Mesenchymal stem cell (in vitro differentiated cells and primary cell): ENCODE data around the gene AFAP1L2.

Experiments
- DNase-seq: peaks from one replicate; pipeline ENCODE4 v3.0.0-alpha.2; 2013
- H2AFZ ChIP-seq: one replicate; pipeline ENCODE4 v1.6.1; 2013; ENCODE audit warnings: low read depth, mild to moderate bottlenecking, control low read depth, inconsistent platforms, low read length, moderate library complexity
- H2AK5ac ChIP-seq: 2 replicates; pipeline ENCODE4 v1.6.1; 2013; ENCODE audit warnings: low read length, moderate library complexity, mild to moderate bottlenecking, inconsistent platforms; ENCODE audit not compliant: severe bottlenecking
- H2BK120ac ChIP-seq: one replicate; pipeline ENCODE4 v1.6.1; 2013; ENCODE audit warnings: low read depth, mild to moderate bottlenecking, inconsistent platforms, low read length, moderate library complexity
- H2BK12ac ChIP-seq, 2 experiments: one replicate each; pipeline ENCODE4 v1.6.1; 2013; ENCODE audit warnings: inconsistent platforms in 2 of 2, low read length in 2 of 2, mild to moderate bottlenecking in 2 of 2, moderate library complexity in 2 of 2, control low read depth in 1 of 2
- H2BK15ac ChIP-seq: one replicate; pipeline ENCODE4 v1.6.1; 2013; ENCODE audit warnings: mild to moderate bottlenecking, low read depth, inconsistent platforms; ENCODE audit not compliant: poor library complexity, severe bottlenecking
- H2BK5ac ChIP-seq: 2 replicates; pipeline ENCODE4 v1.6.1; 2013; ENCODE audit warnings: low read depth, mild to moderate bottlenecking, low read length, control low read depth, inconsistent platforms; ENCODE audit not compliant: poor library complexity, severe bottlenecking
- H3K14ac ChIP-seq, 2 experiments: one replicate each; pipeline ENCODE4 v1.6.1; 2013; ENCODE audit warnings: inconsistent platforms in 2 of 2, low read length in 2 of 2, control low read depth in 1 of 2, mild to moderate bottlenecking in 1 of 2, moderate library complexity in 1 of 2
- H3K18ac ChIP-seq, 2 experiments: one replicate each; pipeline ENCODE4 v1.6.1; 2013; ENCODE audit warnings: inconsistent platforms in 2 of 2, low read length in 2 of 2, control low read depth in 1 of 2, low read depth in 1 of 2, mild to moderate bottlenecking in 1 of 2
- H3K23ac ChIP-seq, 2 experiments: one replicate each; pipeline ENCODE4 v1.6.1; 2013; ENCODE audit warnings: inconsistent platforms in 2 of 2, low read length in 2 of 2, mild to moderate bottlenecking in 2 of 2, moderate library complexity in 2 of 2, control low read depth in 1 of 2
- H3K27ac ChIP-seq: 2 replicates; pipeline ENCODE4 v1.5.1; 2013; ENCODE audit warnings: mild to moderate bottlenecking, moderate library complexity, low read length, control low read depth, inconsistent platforms; ENCODE audit not compliant: poor library complexity, severe bottlenecking
- H3K27me3 ChIP-seq, 2 experiments: 2 replicates each; pipeline versions ENCODE4 v1.6.1 to v1.7.0; 2013; ENCODE audit warnings: low read length in 2 of 2, mild to moderate bottlenecking in 2 of 2, moderate library complexity in 2 of 2, control low read depth in 1 of 2, inconsistent platforms in 1 of 2; ENCODE audit not compliant: control insufficient read depth in 1 of 2, insufficient read depth in 1 of 2
- H3K36me3 ChIP-seq, 2 experiments: 2 replicates each; pipeline versions ENCODE4 v1.6.1 to v1.7.0; 2013; ENCODE audit warnings: low read length in 2 of 2, control low read depth in 1 of 2, inconsistent platforms in 1 of 2, low read depth in 1 of 2, mild to moderate bottlenecking in 1 of 2; ENCODE audit not compliant: insufficient read depth in 2 of 2, control insufficient read depth in 1 of 2
- H3K4ac ChIP-seq, 2 experiments: one replicate each; pipeline ENCODE4 v1.6.1; 2013; ENCODE audit warnings: inconsistent platforms in 2 of 2, low read length in 2 of 2, mild to moderate bottlenecking in 2 of 2, moderate library complexity in 2 of 2, control low read depth in 1 of 2, low read depth in 1 of 2
- H3K4me1 ChIP-seq: 2 replicates; pipeline ENCODE4 v1.6.1; 2013; ENCODE audit warnings: low read depth, low read length, control low read depth; ENCODE audit not compliant: control insufficient read depth, insufficient read depth
- H3K4me2 ChIP-seq: 2 replicates; pipeline ENCODE4 v1.6.1; 2013; ENCODE audit warnings: low read length, mild to moderate bottlenecking, inconsistent platforms; ENCODE audit not compliant: poor library complexity, severe bottlenecking
- H3K4me3 ChIP-seq, 2 experiments: 2 replicates each; pipeline versions ENCODE4 v1.5.1 to v1.7.0; 2013; ENCODE audit warnings: low read length in 2 of 2, mild to moderate bottlenecking in 2 of 2, control low read depth in 1 of 2, low read depth in 1 of 2; ENCODE audit not compliant: insufficient read depth in 1 of 2
- H3K79me1 ChIP-seq: replicated peaks from 2 replicates; pipeline ENCODE4 v1.6.1; 2013; ENCODE audit warnings: mild to moderate bottlenecking, control low read depth, low read length, inconsistent platforms; ENCODE audit not compliant: poor library complexity, severe bottlenecking
- H3K9ac ChIP-seq: 2 replicates; pipeline ENCODE4 v1.7.0; 2013; ENCODE audit warnings: mild to moderate bottlenecking, low read length, moderate library complexity
- H3K9me3 ChIP-seq: 2 replicates; pipeline ENCODE4 v1.7.0; 2013; ENCODE audit warnings: mild to moderate bottlenecking, low read length; ENCODE audit not compliant: control insufficient read depth
- H4K8ac ChIP-seq: one replicate; pipeline ENCODE4 v1.6.1; 2013; ENCODE audit warnings: inconsistent platforms, mild to moderate bottlenecking, low read length, moderate library complexity
- H4K91ac ChIP-seq: one replicate; pipeline ENCODE4 v1.6.1; 2013; ENCODE audit warnings: mild to moderate bottlenecking, low read length, inconsistent platforms
- WGBS: methylation state at CpG from one replicate; pipeline ENCODE4 v1.1.7; 2013; ENCODE audit warnings: mixed read lengths; 5-methylcytosine and 5-hydroxymethylcytosine counted together

Gene AFAP1L2

DNA sequence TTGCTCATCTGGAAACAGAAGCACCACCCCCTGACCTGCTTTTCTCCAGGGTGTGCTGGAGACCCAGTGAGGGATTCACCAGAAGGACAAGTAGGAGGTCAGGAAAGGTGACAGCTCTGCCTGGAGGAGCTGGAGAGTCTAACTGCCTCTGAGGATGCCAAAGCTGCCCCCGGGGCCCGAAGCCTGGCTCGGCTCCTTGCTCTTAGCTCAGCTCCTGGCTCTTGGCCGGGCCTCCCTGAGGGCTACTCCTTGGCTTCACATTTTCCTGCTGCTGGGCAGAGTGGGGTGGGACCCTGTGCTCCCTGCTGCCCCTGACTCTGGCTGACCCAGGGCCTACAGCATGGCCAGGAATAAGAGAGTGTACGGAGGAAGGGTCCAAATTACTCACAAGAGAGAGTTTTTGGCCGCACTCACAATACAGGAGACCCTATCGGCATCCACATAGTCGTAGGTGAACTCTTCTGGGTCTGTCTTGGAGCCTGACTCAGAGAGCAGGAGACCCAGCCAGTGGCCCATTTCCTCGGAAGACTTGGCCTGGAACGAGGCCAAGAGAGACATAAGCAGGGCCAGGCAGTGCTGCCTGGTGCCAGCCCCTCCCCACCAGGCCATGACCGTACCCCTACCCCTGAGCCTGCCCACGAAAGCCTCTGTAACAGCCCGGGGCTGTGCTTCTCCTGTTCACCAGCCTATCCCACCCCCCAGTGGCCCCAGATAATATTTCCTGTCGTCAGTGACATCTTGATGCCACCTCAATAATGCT lies 102.2 kb downstream of the AFAP1L2 start:
- Histone ChIP-seq H4K91ac (no peak overlapping the region), H3K9me3 (peaks cover 5% of the 10 kb centered on the region), H2BK12ac (no peak overlapping the region), H3K4me1 (peaks cover 33% of the 10 kb centered on the region), H3K4me2 (no peak overlapping the region), H2BK15ac (no peak overlapping the region), H3K23ac (no peak overlapping the region), H2AK5ac (no peak overlapping the region), H3K27ac (no peak overlapping the region), H2BK120ac (no peak overlapping the region), H3K27me3 (peaks cover 0 to 33% of the 10 kb centered on the region in 2 experiments), H3K36me3 (peaks cover 0 to 6% of the 10 kb centered on the region in 2 experiments), H3K4ac (no peak overlapping the region), H3K79me1 (no peaks in the 10 kb centered on the region), H3K14ac (no peak overlapping the region), H2AFZ (no peak overlapping the region), H2BK5ac (no peak overlapping the region), H3K4me3 (no peak overlapping the region), H3K9ac (peak overlapping the region; percentile 4), H3K18ac (no peak overlapping the region), H4K8ac (no peak overlapping the region)
- DNase-seq = no peak
- WGBS = 91% methylated on average over 13 of the region's 14 CpGs

DNA sequence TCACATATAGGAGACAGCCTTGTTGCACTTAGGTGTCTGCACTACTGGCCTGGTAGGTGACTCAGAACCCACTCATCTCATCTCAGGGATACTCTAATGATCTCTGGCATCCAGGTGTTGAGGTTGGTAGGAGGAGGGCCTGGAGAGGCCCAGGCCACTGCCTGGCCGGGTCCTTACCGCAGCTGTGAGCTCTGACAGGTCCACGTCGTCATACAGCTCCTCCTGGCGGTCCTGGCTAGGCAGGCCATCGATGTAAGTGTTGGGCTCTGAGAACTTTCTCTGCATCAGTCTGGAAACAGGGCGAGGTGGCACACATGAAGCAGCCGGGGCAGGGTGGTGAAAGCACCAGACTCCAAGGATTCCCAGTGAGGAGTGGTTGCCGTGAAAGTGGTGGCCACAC lies 103.1 kb downstream of the AFAP1L2 start:
- no peak overlapping the region for H3K27ac ChIP-seq
- H2AFZ ChIP-seq = no peak overlapping the region
- H2BK5ac ChIP-seq = no peak overlapping the region
- H3K9ac ChIP-seq = no peak overlapping the region
- DNase-seq = no peak
- H3K23ac ChIP-seq = no peak overlapping the region
- no peak overlapping the region for H2AK5ac ChIP-seq
- H4K91ac ChIP-seq = no peak overlapping the region
- WGBS = 96% methylated on average over 9 of the region's 9 CpGs
- no peak overlapping the region for H2BK120ac ChIP-seq
- no peak overlapping the region for H3K4me2 ChIP-seq
- H4K8ac ChIP-seq = no peak overlapping the region
- H3K18ac ChIP-seq = no peak overlapping the region
- H2BK12ac ChIP-seq = no peak overlapping the region
- H3K79me1 ChIP-seq = no peaks in the 10 kb centered on the region
- no peak overlapping the region for H3K4ac ChIP-seq
- peaks cover 11% of the 10 kb centered on the region for H3K9me3 ChIP-seq
- peak overlapping the region; percentile 31 for H2BK15ac ChIP-seq
- peaks cover 0 to 13% of the 10 kb centered on the region in 2 experiments for H3K36me3 ChIP-seq
- H3K14ac ChIP-seq = no peak overlapping the region
- peaks cover 0 to 29% of the 10 kb centered on the region in 2 experiments for H3K27me3 ChIP-seq
- H3K4me1 ChIP-seq = peaks cover 23% of the 10 kb centered on the region
- H3K4me3 ChIP-seq = no peak overlapping the region

DNA sequence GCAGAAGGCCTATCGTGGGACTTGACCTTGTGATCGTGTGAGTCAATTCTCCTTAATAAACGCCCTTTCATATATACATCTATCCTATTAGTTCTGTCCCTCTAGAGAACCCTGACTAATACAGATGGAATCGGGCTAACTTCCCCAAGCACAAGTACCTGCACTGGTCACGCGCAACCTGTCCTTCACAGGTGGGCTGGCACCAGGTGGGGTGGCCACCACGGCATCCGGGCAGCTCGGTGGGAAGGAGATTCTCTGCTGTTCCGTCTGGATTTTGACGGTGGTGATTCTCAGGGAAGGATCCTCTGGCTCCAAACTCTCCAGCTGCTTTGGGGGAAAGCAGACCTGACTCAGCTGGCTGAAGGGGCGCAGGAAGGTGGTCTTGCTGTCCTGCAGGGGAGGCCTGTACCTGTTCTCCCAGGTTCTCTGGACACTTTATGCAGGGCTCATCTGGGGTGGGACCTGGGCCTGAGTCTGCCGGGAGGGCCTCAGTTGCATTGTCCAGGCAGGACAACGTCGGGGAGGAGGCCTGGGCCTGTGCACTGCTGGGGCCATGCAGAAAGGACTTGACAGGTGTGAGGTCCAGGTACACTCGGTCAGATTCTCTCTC lies 104.2 kb downstream of the AFAP1L2 start:
- no peak overlapping the region for H3K18ac ChIP-seq
- no peak overlapping the region for H3K4ac ChIP-seq
- no peak for DNase-seq
- peaks cover 0 to 13% of the 10 kb centered on the region in 2 experiments for H3K36me3 ChIP-seq
- no peak overlapping the region for H3K27ac ChIP-seq
- H4K8ac ChIP-seq = no peak overlapping the region
- no peak overlapping the region for H3K23ac ChIP-seq
- WGBS = 98% methylated on average over 16 of the region's 16 CpGs
- no peak overlapping the region for H3K9ac ChIP-seq
- peaks cover 22% of the 10 kb centered on the region for H3K9me3 ChIP-seq
- no peak overlapping the region for H2BK12ac ChIP-seq
- no peak overlapping the region for H3K4me2 ChIP-seq
- no peaks in the 10 kb centered on the region for H3K79me1 ChIP-seq
- no peak overlapping the region for H3K14ac ChIP-seq
- H2BK5ac ChIP-seq = no peak overlapping the region
- no peak overlapping the region for H2BK15ac ChIP-seq
- no peak overlapping the region for H4K91ac ChIP-seq
- H2AFZ ChIP-seq = no peak overlapping the region
- H3K4me3 ChIP-seq = no peak overlapping the region
- peaks cover 13% of the 10 kb centered on the region for H3K4me1 ChIP-seq
- peaks cover 0 to 29% of the 10 kb centered on the region in 2 experiments for H3K27me3 ChIP-seq
- no peak overlapping the region for H2AK5ac ChIP-seq
- no peak overlapping the region for H2BK120ac ChIP-seq

DNA sequence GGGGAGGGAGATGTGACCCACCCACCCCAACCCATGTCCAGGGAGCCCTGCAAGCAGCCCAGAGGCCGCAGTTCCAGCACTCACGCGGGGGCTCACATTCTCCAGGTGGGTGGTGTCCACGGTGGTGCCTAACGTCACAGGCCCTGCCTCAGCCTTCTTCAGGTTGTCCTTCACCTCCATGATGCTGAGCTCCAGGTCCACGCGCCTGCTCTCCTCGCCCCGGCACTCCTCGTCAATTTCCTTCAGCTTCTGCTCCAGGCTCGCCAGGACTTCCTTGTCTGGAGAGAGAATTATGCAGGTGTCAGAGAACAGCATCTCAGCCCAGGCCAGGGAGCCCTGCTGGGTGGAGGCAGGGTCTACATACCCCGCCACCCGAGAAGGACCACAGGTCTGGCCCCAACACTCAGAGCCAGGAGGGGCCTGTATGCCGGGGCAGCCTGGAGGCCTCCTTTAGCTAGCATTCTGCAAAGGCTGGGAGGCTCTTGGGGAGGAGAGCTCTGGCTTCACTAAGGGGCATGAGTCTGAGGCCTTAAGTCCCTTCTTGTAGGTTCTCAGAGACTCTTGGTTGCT lies 107.1 kb downstream of the AFAP1L2 start:
- Histone ChIP-seq H3K4ac (no peak overlapping the region), H4K91ac (no peak overlapping the region), H3K79me1 (no peaks in the 10 kb centered on the region), H3K23ac (no peak overlapping the region), H3K9me3 (peaks cover 36% of the 10 kb centered on the region), H3K18ac (no peak overlapping the region), H3K9ac (no peak overlapping the region), H3K4me1 (peaks cover 4% of the 10 kb centered on the region), H4K8ac (no peak overlapping the region), H3K4me3 (peak overlapping the region in 1 of 2 experiments; percentile 19), H3K14ac (no peak overlapping the region), H2AK5ac (no peak overlapping the region), H3K4me2 (no peak overlapping the region), H3K36me3 (peaks cover 0 to 13% of the 10 kb centered on the region in 2 experiments), H2BK120ac (no peak overlapping the region), H3K27ac (no peak overlapping the region), H2BK12ac (no peak overlapping the region), H3K27me3 (peaks cover 0 to 24% of the 10 kb centered on the region in 2 experiments), H2BK5ac (no peak overlapping the region), H2AFZ (no peak overlapping the region), H2BK15ac (no peak overlapping the region)
- no peak for DNase-seq
- WGBS = 97% methylated on average over 14 of the region's 14 CpGs
